Measurements from ENCODE around the gene ENTPD2.

DNA sequence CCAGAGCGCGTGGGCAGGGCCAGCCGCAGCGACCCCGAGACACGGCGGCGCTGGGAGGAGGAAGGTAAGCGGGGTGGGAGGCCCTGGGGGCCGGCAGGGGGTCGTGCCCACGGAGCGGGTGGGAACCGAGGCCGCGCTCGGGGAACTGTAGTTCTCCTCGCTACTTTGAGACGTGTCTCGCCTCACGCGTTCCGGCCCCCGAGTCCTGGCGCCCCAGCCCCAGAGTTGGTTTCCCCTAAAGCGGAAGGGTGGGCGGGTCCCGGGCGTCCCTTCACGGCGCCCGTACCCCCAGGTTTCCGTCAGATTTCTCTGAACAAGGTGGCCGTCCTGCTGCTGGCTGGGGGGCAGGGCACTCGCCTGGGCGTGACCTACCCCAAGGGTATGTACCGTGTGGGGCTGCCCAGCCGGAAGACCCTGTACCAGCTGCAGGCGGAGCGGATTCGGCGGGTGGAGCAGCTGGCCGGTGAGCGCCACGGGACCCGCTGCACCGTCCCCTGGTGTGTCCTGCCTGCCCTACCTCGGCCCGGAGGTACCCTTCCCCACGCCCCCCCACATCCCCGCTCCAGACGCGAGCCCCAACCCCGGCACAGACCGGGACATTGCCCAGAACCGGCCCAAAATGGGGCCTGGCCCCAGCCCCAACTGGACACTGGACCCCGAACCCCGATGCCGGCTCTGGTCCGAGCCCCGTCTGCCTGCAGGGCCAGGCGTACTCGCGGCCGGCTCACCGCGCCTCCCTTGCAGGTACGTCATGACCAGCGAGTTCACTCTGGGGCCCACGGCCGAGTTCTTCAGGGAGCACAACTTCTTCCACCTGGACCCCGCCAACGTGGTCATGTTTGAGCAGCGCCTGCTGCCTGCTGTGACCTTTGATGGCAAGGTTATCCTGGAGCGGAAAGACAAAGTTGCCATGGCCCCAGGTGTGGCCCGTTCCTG lies 24.2 kb upstream of the ENTPD2 start:
- TF ChIP-seq CHD1 (IDR thresholded peaks at IDR 0.05; ENCODE audit: low read depth, low read length): no peak
- TF ChIP-seq FOXM1 (IDR thresholded peaks at IDR 0.05; ENCODE audit: low read depth, low read length): no peak
